Ureter (tissue), 1 donor: ENCODE measurements around the gene NOTUM. TPM values are rescaled to one million over a fixed set of nuclear protein-coding genes. Genes with fewer than 3 reads are reported as not detected.
"Not testable (repeated sequence)": the region's sequence is repeated elsewhere in the genome, so short reads cannot be mapped to it uniquely, and the experiment has no call there.

Source experiments
- DNase-seq: peaks from one replicate; pipeline ENCODE4 v3.0.0-alpha.2; 2020; ENCODE audit warnings: low spot score
- total RNA-seq: library from RNA; stranded (reverse); gene quantifications from one replicate; pipeline ENCODE4 v1.2.4, GENCODE V29; 2023
- donor health status: DM: yes; HTN: yes; CAD: no.

The NOTUM gene
- total RNA-seq, 1 donor from 2014 or later, result 4.0 TPM

DNA sequence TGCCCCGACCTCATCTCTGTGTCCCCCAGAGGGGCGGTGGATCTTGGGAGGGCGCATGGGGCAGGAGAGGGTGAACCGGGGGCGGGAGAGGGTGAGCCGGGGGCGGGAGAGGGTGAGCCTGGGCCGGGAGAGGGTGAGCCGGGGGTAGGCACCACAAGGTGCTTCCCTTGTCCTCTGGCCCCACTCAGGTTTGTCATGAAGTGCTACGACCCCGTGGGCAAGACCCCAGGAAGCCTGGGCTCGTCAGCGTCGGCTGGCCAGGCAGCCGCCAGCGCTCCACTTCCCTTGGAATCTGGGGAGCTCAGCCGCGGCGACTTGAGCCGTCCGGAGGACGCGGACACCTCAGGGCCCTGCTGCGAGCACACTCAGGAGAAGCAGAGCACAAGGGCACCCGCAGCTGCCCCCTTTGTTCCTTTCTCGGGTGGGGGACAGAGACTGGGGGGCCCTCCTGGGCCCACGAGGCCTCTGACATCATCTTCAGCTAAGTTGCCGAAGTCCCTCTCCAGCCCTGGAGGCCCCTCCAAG, 35.3 kb upstream of the NOTUM start:
- DNase-seq, result no peak

DNA sequence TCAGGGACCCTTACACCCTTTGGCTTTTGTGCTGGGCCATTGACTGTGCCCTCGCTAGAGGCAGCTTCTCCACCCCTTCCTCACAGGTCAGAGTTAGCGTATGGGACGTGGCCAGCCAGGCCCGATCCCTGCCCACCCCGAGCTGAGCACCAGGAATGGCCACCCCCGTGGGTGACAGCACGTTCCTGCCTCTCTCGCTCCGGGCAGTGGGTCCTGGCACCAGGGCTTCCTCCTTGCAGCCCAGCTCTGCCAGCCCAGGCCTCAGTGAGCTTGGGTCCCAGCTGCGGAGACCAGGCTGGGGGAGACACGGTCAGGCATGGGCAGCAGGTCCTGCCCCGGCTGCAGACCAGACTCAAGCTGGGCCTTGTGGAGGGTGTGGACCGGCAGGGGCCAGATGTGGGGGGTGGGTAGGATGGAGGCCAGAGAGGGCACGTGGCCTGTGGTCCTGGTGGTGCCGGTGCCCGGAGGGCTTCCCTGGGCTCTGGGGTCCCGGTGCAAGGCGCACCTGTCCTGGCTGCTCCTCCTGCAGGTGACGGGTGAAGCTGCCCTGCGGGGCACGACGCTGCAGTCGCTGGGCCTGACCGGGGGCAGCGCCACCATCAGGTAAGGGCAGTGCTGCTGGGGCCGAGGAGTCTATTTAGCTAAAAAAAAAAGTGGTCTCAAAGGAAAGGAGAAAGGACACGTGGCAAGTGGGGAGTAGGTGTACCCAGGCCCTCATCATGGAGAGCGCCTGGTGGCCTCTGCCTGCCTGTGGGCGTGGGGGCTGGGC, 34.7 kb upstream of the NOTUM start:
- no peak for DNase-seq

DNA sequence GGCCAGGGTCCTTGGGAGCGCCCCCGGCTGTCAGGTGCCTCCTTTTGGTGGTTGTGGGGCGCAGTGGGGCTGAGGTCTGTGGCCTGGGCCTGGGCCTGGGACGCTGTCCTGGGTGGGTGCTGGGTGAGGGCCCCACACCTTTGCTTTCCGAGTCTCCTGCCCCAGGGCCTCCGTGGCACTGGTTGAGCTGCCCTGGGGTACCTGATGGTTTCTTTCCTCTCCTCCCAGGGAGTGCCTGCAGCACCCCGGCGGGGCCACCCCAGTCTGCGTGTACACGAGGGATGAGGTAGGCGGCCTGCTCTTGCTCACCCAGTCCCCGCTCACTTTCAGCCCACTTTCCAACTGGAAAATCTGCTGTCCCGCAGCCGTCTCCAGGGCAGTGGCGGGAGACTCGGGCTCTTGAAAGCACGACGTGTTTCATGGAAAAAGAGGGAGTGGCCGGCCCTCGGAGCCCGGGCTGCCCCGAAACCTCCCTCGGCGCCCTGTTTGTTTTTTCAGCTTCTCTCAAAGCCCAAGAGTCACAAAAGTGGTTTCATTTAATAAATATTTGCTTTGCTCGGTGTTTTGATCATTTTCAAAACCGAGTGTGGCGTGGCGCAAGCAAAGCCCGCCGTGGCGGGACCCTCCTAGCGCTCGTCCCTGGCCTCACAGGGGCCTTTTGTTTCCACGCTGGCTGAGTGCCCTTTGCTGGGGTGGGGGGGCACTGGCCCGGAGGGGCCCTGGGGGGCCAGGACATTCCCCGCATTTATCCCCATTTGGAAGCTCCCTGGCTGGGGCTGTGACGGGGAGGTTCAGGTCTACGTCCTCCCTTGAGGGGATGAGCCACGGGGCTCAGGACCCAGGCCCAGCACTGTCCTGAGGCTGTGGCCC, 33.8 kb upstream of the NOTUM start:
- DNase-seq, result no peak

DNA sequence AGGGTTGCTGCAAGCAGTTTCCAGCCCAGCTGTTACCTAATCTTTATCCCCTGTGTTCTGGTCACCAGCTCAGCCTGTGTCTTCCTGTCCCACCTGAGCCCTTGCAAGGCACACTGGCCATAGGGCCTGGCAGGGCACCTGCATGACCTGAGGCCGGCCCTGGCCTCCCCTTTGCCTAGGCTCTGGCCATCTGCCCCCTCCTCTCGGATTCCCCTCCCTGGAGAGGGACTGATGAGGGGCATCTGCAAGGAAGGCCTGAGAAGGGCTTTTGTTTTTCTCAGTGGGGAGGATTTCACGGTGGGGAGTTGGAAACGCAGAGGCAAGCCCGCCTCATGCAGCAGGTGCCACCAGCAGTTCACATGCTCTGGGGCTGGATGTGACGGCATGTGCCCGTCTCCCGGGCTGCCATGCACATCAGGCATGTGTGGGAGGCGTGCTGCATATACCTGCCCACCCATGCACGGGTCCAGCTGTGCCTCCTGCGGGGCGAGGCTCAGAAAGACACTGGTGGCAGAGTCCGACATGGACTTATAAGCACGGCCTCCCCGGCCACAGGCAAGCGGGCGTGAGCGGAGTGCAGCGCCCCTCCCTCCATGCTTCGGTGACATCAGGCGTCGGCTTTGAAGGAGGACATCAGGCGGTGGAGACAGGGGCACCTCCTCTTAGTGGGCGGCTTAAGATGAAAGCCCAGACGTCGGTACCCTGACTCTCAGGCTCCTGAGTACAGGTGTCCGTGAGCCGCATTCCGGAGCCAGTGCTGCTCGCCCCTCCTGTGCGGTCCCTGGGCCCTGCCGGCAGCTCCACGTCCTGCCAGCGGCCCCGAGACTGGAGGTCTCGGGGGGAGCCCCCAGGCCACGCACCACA, 33.0 kb upstream of the NOTUM start:
- DNase-seq, result no peak

DNA sequence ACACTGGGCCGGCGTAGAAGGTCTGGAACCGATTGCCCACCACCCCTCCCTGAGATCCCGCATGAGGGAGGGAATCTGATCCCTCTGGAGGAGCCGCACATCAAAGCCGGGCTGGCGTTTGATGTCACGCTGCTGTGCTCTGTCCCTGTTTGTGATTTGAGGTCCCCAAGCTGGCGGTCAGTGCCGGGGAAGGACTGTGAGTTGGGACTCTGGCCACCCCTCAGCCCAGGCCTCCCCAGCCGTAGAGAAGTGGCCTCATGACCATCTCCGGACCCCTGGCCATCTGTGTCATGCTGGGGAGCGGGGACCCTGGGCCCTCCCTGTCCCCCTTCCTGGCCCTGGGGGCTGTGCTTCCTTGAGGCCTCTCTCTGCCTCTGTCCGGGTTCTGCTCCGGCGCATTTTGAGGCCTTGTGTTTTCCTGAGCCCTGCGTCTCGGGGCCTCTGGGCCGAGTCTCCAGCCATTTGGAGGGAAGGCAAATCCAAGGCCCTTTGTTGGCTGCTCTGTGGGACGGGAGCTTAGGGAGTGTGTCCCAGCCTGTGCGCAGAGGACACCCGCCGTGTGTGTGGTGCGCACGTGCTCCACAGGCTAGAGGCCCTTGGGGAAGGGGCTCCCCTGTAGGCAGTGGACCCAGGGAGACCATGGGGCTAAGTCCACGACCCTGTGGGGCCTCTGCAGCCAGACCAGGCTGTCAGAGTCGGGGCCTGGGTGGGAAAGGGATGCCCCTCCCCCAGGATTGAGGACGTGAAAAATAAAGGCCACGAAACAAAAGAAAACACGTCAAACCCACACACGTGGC, 31.5 kb upstream of the NOTUM start:
- DNase-seq, result no peak

DNA sequence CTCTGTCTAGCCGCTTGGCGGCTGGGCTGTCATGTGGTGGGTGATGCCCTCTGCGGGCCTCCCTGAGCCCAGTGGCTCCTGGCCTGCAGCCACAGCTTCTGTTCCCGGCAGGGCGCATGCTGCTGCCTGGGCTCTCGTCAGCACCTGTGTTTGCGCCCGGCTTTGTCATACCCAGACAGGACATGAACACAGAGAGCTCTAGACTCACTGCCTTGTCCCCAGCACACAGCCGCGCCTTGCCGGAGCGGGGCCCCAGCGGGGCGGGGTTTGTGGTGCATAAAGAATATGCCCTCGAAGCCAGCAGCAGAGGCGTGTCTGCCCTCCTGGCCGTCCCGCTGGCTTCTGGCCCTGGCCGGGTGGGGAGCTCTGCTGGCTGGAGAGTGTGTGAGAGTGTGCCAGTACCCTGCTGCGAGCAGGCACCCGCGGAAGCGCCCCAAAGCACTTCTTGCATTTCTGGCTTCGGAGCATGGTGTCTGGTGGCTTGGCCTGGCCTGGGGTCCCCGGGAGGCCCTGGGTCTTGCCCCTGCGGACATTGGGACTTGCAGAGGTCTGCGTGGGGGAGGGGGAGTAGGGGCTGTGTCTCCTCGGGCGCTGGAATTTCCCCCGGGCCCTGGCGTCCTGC, 30.8 kb upstream of the NOTUM start:
- DNase-seq, result no peak

DNA sequence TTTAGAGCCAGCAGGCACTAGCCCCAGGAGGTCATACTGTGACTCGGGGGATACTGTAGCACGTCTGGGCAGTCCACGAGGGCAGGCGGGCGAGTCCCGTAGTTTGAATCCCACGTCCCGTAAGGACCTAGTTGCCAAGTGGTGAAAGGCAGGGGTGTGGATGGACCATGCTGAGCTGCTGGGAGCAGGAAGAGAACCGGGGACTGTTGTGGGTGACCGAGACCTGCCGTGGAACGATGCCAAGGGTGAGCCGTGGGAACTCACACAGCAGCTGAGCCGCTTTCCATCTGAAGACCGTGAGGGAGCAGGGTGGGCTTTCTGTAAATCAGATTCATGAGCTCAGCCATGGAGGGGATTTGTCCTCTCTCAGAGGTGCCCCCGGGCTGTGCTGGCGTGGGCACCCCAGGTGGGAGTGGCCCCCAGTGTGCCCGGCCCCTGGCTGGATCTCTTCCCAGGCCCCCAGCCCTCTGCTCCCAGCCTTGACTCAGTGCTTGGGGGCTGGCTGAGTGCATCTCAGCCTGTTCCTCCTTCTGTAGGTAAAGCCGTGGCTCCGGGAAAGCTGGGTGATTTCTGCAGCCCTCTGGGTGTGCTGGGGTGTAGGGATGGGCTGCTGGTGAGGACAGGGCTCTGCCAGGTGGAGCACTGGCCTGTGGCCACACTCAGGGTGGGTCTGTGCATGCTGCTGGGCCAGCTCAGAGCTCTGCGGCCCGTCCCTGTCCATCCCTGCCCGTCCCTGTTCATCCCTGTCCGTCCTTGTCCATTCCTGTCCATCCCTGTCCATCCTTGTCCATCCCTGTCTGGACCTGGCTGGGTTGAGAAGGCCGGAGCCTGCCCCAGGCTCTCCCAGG, 30.1 kb upstream of the NOTUM start:
- DNase-seq, result no peak

DNA sequence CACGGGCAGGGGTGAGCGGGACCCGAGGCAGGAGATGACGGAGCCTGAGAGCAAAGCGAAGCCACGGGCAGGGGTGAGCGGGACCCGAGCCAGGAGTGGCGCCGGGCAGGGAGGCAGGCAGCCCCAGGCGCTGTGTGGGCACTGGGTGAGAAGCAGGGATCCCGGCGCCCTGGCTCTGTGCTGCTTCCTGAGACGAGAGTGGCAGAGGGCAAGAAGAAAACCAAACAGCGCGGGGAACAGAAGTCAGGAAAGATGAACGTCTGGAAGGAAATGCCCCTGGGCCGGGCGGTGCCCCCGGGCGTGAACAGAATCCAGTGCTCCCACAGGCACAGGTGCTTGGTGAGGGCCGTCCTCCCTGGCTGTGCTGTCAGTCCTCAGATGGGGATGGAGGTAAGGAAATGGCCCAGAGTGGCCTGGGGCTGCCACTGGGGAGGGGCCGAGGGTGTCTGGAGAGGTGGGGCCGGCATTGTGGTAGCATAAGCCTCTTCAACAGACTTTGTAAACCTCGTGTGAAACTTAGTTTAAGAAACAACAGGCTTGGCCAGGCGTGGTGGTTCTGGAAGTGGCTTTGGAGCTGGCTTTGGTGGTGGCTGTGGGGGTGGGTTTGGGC, 26.3 kb upstream of the NOTUM start:
- no peak for DNase-seq

DNA sequence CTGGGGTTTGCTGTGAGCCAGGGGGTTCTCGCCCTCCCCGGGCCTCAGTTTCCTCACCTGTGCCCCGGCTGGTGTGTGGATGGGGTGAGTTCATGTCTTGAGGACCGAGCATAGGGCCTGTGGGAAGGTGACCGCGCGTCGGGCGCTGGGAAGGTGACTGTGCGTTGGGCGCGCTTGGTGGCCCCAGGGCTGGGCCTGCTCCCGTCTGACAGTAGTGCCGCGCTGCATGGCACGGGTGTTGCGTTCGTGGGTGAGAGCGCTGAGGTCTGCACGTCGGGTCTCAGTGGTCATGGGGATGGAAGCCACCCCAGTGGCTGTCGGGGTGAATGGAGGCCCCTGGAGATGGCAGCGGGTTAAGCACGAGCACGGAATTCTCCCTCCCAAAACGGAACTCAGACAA, 25.6 kb upstream of the NOTUM start:
- DNase-seq, result no peak

DNA sequence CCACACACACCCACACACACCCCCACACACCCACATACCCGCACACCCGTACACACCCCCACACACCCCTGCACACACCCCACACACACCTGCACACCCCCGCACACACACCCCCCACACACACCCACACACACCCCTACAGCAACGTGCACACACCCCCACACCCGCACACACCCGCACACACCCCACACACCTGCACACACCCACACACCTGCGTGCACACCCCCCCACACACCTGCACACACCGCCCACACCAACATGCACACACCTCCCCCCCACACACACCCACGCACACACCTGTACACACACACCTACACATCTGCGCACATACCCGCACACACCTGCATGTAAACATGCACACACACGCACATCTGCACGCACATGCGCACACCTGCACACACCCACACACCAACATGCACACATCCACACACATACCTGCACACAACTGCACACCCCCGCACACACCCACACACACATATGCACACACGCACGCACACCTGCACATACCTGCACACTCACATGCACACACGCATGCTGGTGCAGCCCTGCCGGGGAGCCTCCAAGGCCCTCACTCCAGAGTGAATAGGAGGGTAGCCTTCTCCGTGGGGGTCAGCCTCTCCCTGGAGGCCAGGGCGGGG, 23.9 kb upstream of the NOTUM start:
- no peak for DNase-seq

DNA sequence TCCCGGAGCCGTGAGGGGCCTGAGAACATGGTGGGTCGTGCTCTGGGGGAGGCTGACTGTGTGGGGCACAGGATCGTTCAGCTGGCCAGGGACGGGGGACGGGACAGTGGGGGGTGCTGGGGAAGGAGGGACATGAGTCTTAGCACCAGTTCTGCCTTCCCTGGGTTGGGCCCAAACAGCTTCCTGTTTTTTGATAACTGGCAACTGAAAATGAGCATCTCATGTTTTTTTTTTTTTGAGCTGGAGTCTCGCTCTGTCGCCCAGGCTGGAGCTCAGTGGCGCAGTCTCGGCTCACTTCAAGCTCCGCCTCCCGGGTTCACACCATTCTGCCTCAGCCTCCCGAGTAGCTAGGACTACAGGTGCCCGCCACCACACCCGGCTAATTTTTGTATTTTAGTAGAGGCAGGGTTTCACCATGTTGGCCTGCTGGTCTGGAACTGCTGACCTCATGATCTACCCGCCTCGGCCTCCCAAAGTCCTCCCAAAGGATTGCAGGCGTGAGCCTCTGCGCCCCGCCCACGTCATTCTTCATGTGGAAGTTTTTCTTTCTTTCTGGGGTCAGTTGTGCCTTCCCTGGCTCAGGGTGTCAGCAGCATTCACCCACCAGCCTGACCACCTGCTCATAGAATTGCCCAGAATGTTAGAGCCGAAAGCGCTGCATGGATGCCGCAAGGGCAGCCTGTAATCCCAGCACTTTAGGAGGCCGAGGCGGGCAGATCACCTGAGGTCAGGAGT, 22.8 kb upstream of the NOTUM start:
- no peak for DNase-seq

DNA sequence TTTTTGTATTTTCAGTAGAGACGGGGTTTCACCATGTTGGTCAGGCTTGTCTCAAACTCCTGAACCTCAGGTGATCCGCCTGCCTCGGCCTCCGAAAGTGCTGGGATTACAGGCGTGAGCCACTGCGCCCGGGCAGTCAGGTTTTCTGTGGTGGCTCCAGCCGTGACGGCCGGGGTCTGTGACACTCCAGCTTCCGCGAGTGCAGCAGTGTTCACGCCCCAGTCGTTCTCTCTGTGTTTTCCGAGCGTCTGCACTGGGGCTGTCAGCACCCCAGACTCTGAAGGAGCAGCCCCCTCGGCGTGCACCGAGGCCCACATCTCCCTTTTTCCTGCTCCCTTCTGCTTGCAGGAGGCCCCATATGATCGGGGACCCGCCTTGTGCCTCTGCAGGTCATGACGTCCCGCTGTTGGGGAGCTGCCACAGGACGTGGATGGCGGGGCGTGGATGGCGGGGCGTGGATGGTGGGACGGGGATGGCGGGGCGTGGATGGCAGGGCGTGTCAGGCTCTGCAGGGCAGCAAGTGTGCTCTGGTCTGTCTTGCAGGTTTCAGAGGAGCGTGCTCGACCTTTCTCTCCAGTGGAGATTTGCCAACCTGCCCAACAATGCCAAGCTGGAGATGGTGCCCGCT, 22.1 kb upstream of the NOTUM start:
- DNase-seq, result no peak

DNA sequence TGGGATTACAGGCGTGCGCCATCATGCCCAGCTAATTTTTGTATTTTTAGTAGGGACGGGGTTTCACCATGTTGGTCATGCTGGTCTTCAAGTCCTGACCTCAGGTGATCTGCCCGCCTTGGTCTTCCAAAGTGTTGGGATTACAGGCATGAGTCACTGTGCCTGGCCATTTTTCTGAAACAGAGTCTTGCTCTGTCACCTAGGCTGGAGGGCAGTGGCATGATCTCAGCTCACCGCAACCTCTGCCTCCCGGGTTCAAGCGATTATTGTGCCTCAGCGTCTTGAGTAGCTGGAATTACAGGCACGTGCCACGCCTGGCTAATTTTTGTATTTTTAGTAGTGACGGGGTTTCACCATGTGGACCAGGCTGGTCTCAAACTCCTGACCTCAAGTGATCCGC, 20.5 kb upstream of the NOTUM start:
- DNase-seq, result not testable (repeated sequence)

DNA sequence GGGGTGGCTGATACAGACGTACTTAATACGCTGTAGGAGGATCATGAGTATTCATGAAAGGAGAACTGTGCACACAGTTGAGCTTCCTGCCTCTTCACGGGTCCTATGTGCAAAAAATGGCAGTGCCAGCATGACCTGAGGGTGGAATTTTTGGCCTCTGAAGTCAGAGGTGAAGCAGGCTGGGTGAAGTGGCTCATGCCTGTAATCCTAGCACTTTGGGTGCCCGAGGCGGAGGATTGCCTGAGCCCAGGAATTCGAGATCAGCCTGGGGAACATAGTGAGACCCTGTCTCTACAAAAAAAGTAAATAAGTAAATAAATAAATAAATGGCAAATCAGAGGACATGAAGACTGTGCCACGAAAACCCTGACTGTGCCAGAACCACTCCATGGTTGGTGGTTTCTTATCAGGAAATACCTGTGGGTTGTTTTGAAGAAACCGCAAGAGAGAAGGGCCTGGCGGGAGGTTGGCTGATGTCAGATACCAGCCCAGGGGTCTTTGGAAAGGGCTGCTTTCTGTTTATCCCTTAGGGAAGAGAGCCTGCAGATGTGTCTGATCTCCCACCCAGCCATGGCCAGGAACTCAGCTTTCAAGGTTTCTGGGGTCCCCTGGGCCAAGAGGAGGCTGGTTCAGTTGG, 19.8 kb upstream of the NOTUM start:
- no peak for DNase-seq

DNA sequence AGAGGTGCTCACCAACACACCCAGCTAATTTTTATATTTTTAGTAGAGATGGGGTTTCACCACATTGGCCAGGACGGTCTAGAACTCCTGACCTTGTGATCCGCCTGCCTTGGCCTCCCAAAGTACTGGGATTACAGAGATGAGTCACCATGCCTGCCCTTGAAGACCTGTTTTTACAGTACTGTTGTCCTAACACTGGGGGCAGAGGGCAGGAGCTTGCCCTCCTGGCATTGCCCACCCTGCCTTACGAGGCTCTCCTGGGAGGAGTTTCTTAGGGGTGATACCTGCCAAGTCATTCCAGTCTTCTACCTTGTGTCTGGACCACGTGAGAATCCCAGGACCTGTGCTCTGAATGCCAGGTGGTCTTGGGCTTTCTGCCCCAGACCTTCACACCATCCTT, 19.1 kb upstream of the NOTUM start:
- no peak for DNase-seq

DNA sequence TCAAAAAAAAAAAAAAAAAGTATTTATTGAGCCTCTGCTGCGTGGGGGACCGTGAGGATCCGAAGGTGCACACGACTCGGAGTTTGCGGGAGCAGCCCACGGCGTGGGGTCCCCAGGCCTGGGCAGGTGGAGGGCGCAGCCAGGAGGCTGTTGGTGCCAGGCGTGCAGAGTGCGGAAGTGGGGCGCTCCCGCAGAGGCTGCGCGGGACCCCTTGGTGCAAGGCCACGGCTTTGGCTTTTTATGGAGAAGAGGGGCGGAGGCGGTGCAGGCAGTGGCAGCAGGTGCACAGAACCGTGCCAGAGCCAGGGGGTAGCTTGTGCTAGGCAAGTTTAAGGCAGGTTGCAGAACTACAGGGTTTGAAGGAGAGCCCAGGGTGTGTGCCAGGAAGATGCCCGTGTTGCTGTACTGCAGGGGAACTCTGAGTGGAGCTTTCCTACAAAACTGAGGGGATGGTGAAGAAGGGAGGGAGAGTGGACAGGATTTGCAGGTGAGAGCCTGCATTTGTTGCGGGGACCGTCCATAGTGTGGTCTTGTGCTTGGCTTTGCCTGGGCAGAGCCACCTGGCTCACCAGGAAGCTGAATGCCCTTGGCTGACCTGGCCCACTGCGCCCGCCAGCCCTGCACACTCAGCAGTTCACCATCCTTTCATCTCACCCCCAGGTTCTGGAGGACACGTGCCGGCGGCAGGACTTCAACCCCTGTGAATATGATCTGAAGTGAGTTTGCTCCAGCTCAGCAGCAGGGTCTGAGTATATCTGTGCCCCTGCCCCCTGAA, 17.7 kb upstream of the NOTUM start:
- DNase-seq, result no peak
